NCI-H1436 (cell line): ENCODE measurements around the gene RRP1.
A peak's percentile ranks its signal among the peaks of the same experiment; 100 is the strongest.

ENCODE experiments used
- DNase-seq: peaks from one replicate; lab custom pipeline; 2025; lab: John Stamatoyannopoulos, UW

RRP1 gene, protein sequence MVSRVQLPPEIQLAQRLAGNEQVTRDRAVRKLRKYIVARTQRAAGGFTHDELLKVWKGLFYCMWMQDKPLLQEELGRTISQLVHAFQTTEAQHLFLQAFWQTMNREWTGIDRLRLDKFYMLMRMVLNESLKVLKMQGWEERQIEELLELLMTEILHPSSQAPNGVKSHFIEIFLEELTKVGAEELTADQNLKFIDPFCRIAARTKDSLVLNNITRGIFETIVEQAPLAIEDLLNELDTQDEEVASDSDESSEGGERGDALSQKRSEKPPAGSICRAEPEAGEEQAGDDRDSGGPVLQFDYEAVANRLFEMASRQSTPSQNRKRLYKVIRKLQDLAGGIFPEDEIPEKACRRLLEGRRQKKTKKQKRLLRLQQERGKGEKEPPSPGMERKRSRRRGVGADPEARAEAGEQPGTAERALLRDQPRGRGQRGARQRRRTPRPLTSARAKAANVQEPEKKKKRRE

DNA sequence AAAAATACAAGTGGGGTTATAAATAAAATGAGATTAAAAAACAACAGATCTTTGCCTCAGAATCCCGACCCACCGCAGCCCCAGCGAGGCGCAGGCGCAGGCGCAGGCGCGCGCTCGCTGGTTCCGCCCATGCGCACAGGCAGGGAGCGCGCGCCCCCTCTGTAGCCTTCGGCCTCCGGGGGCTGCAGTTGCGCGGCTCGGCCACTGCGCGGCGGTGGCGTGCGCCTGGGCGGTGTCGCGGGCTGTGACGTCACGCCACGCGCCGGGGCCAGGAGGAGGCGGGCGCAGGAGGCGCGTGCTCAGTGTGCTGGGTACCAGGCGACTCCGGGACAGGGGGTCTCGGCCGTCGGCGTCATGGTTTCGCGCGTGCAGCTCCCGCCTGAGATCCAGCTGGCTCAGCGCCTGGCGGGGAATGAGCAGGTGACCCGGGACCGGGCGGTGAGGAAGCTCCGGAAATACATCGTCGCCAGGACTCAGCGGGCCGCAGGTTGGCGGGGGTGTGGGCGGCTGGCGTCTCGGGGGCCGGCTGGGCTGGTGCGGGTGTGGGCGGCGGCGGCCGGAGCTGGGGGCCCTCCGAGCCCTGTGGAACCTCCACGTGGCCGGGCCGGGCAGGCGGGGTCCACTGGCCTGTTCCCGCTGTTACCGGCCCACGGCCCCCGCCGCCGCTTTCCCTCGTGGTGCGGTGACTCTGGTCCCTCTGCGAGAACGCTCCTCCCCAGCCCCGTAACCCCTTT, at the start of gene RRP1:
RRP1 (plus strand) TSS at position 302 of the 734 bp plus-strand sequence; CDS start at position 355, 53 bp downstream.
- peak; percentile 85 for DNase-seq

DNA sequence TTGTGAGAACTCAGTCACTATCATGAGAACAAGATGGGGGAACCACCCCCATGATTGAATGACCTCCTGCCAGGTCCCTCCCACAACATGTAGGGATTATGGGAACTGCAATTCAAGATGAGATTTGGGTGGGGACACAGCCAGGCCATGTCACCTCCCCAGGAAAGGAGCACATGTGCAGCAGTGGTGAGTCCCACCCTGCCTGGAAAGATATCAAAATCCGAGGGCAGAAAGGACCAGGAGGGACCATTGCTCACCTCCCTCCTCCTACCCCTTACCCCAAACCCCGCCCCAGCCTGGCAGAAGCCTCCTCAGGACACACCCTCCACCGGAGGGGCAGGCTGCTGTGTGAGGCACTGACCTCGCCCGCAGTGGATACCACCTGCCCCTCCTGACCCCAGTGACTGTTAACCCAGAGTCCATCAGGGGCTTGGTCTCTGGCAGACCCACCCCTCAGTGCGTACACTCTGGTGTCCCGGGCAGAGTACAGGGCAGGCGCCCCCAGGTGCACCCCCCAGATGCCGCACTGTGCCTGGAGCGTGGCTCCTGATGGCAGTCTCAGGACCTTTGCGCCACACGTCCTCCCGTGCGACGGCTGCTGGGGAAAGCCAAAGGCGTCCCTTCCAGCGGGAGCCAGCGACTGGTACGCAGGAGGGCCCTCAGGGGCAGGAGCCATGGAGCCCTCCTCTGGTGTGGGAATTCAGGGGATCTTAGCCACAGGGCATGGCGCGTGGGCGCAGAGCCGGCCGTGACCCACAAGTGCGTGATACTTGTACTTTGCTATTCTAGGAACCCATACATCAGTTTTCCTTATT, 49.5 kb upstream of the RRP1 start:
- no peak for DNase-seq

DNA sequence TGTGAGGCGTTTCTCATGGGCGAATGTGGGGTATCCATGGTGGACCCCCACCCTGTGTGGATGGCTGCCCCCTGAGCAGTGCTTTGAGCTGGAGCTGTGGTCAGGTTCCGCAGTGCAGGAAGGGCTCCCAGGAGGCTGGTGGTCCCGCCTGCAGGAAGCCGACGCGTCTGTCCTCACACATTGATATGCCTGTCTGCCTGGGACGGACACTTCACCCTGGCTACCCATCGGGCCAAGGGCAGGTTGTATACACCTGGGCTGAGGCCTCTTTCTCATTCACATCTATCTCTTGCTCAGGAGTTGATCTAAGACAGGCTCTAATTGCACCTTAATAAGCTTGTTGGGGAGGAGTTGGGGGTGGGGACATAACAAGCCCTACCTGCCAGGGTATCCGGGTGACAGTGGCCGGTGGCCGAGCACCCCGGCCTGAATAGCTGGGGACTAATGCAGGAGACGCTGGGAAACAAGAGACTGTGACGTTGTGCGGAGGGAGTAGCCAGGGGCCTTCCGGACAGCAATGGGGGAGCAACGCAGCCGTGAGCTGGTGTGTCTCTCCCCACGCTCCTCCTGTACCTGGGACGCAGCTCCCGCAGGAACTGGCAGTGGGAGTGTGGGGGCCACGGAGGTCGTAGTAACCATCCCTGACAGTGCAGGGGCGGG, 48.8 kb upstream of the RRP1 start:
- DNase-seq: peak; percentile 50

DNA sequence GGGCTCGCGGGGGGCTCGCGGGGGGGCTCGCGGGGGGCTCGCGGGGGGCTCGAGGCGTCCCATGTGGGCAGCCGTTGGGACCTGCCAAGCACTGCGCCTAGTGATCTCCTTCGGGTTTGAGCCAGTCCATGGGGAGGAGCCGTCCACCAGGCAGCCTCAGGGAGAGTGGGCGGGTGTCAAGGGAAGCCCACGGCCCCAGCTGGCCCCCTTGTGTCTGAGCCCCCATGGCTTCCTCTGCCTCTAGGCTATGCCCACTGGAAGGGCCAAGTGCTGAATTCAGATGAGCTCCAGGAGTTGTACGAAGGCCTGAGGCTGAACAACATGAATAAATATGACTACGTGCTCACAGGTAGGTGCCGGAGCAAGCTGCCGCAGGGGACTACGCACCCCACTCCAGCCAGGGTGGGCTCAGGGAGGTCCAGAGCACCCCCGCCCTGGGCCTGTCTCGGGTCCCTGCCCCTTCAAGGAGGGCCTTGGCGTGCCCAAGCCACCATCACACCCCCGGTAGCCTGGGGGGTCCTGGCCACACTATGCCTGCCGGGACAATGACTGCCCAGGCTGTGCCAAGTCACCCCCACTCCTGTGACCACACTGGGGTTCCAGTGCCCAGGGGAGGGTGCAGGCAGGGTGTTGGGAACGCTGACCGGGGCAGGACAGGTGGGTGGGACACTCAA, 47.8 kb upstream of the RRP1 start:
- DNase-seq: no peak

DNA sequence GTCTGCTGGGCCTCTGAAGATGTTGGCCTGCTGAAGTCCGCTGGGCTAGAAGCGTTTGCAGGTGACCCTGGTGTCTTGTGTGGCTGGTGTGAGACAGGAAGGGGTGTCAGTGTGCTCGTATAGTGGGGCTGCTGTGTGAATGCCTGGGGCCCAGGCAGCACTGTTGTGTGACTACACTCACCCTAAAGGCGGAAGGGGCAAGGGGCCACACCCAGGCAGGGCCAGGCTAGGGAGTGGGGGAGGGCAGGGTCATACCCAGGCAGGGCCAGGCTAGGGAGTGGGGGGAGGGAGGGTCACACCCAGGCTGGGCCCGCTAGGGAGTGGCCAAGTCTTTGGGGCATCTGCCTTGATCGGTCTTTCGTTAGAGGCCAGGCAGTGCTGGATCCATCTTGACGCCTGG, 45.4 kb upstream of the RRP1 start:
- no peak for DNase-seq

DNA sequence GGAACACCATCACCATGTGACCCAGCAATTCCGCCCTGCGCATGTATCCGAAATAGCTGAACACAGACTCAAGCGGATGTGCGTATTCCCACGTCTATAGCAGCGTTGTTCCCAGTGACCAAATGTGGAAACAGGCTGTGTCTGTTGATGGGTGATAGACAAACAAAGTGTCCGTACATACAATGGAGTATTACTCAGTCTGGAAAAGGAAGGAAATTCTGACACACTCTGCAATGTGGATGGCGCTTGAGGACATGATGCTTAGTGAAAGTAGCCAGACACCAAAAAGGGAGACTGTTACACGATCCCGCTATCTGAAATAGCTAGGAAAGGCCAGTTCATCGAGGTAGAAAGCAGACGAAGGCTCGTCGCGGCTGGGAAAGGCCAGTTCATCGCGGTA, 44.7 kb upstream of the RRP1 start:
- no peak for DNase-seq

DNA sequence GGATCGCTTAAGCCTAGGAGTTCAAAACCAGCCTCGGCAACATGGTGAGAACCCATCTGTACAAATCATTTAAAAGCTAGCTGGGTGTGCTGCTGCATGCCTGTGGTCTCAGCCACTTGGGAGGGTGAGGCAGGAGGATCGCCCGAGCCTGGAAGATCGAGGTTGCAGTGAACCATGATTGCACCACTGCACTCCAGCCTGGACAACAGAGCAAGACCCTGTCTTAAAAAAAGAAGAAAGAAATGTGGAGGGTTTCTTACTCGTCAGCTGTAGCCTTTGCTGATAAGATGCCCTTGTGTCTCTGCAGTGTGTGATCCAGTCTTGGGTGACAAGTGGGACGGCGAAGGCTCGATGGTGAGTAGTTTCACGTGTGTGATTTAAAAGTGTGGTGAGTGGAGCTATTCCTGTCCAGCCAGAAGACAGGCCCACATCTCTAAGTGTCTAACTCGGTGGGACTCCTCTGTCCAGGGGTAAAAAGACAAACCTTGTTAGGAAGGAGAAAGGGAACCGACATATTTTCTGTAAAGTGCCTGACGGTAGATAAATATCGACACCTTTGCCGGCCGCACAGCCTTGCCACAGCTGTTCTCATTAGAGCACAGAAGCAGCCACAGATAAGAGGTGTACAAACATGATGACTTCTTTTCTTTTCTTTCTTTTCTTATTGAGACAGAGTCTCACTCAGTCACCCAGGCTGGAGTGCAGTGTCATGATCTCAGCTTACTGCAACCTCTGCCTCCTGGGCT, 43.4 kb upstream of the RRP1 start:
- DNase-seq: no peak

DNA sequence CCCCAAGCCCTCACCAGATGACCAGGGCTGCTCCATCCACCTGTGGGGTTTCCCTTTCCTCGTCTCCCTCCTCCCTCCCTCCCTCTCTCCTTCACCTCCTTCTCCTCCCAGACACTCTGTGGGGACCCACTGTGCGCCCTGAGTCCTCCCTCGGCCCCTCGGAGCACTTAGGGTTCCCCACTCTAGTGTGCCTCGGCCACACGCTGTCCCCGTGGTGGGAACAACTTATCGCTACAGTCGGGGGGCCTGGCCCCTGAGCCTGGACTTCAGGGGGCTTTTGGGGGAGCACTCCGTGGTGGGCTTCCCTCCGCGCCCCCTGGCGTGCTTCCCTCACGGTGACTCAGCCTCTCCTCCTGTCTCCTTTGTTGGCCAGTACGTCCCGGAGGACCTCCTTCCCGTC, 40.8 kb upstream of the RRP1 start:
- no peak for DNase-seq

DNA sequence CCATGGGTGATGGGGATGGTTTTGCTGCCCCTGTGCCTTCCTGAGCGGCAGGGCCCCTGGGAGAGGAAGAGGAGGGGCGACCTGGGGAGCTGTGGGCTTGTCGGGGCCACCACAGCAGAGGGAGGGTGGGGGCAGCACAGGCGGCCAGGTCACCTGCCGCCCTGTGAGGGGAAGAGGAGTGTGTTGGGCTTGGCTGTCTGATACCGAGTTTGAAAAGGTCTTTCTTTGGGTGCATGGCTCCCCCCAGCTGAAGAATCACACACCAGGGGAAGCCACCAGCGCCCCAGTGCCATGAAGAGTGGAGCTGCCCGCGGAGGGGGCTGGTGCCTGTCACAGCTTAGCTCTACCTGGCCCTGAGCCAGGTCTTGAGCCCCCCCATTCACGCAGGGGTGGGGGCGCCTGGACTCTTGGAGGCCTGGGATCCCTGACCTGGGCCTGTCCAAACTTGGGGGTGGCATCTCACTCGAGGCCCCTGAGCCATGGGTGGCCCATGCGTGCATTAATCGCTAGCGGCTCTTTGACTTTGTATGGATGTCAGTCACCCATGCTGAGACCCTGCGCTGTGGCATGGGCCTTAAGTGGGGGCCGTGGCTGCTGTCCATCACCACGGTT, 39.6 kb upstream of the RRP1 start:
- no peak for DNase-seq

DNA sequence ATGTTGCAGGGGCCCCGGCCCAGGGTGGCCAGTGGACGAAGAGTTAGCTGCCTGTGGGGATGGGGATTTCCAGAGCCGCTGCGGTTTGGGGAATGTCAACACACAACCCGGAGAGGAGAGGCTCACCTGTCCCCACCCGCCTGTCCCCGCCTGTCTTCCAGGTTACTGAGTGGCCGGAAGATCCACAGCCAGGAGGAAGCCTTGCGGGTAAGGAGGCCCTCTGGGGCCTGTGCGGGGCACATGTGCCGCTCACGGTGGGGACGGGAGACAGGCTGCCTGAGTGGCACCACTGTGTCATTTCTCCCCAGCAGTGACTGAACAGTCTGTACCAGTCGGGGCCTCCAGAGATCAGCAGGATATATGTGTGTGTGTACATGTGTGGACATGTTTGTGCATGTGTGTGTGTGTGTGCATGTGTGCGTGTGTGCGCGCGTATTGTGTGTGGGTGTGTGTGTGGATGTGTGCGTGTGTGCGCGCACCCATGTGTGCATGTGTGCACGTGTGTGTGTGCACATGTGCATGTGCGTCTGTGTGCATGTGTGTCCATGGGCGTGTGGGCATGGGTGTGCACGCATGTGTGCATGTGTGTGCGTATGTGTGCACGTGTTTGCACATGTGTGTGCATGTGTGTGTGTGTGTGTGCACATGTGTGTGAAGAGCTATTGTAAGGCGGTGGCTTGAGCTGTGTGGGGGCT, 38.9 kb upstream of the RRP1 start:
- DNase-seq: no peak

DNA sequence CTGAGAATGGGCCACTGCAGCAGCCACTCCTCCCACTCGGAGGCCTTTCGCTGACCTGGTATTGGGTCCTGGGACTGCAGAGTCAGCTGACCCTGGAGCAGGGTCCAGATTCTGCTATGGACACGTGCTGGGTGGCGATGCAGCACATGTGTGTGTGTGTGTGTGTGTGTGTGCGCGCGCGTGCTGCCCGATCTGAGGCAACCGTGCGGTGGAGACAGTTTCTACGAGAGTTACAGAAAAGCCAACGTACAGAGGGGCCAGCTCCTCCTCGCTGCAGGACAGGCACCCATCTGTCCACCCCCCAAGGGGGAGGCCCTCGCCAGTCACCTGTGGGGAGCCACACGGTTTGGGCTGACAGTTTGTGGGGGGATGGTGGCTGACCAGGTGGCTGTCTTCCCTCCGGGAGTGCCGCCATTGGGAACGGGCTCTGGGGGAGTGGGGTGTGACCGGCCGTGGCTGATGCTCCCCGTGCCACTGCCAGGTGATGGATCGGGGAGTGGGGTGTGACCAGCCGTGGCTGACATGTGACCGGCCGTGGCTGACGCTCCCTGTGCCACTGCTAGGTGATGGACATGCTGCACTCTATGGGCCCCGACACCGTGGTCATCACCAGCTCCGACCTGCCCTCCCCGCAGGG, 37.3 kb upstream of the RRP1 start:
- no peak for DNase-seq

DNA sequence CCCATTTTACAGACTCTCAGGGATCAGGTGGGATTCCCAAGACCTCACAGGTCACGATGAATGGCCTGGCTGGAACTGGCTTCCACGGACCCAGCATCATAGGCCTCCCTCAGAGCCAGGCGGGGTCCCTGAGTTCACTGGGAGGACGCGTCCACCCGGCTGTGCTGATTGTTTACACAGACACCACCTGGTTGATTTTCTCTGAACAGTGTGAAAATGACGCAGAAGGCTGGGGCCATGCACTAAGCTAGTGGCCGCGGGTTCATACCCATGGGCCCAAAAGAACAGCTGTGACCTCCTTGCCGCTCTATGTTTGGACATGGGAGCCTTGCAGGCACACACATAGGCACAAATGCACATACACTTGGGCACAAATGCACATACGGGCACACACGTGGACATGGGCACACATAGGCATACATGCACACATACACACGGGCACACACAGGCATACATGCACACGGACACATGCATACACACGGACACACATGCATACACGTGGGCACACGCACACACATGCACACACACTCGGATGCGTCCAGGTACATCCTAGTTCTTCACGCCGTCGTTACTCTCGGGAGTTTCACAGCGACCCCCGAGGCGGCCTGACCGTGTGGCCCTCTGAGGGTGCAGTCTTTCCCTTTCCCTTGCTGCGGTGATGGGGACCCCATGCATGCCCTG, 36.5 kb upstream of the RRP1 start:
- no peak for DNase-seq

DNA sequence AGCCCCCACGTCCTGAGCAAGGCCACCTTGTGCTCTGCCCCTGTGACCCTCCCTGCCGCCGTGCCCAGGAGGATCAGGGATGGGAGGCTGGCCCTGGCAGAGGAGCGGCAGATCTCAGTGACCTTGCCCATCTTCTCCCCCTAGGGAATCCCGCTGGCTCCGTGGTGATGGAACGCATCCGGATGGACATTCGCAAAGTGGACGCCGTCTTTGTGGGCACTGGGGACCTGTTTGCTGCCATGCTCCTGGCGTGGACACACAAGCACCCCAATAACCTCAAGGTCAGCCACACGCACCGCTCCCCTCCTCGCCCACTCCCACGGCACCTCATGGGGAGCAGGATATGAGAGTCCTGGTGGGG, 36.0 kb upstream of the RRP1 start:
- no peak for DNase-seq

DNA sequence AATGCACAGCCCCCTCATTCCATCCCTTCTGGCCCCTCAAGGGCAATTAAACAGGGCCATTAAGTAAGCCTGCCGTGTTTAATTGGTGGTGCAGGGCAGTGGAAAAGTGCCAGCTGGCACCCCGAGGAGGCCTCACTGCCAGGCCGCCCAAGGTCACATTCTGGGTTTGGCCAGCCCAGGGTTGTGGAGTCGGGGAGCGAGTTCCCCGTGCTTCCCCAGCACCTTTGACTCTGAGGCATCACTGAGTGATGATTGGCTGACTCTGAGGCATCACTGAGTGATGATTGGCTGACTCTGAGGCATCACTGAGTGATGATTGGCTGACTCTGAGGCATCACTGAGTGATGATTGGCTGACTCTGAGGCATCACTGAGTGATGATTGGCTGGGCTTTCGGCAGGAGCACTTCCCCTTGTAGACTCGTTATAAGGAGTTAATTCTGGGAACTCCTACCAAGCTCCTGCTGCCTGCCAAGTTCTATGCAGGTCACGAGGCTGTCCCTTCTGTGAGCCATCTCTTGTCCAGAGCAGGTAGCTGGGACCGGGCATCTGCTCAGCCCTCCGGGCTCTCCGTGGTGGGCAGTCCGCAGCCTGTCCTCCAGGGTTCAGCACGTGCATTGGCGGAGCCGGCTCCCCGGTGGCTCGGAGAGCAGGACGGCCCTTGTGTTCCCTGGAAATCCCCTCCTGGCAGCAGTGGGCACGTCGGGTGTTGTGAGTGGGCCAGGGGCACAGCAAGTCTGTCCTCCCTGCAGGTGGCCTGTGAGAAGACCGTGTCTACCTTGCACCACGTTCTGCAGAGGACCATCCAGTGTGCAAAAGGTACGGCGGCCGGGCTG, 34.2 kb upstream of the RRP1 start:
- DNase-seq: no peak

DNA sequence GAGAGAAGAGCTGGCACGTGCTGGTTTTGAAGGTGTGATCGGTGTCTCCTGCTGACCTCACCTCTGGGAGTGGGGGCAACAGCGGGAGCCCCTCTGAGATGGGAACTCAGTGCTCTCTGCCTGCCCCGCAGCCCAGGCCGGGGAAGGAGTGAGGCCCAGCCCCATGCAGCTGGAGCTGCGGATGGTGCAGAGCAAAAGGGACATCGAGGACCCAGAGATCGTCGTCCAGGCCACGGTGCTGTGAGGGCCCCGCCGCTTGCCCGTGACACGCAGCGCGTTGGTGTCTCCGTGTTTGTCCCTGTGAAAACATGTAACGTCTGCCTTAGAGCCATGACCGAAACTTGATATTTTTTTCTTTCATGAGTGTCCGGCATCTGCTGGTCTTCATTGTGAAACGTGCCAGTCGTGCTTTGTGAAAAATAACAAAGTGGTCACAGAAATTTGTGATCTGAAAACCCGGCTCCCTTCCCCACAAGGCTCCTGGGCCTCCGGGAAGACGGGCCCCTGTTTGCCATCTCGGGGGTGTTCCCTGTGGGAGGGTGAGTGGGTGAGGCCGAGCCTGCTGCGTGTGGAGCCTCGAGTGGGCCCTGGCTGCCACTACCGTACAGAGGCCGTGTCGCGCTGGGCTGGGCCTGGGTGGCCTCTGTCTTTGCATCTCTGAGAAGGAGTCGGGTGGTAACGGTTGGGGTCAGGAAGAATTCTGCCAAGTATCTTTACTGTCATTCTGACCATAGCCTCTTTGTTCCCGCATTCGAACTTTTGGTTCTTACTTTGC, 33.4 kb upstream of the RRP1 start:
- no peak for DNase-seq

DNA sequence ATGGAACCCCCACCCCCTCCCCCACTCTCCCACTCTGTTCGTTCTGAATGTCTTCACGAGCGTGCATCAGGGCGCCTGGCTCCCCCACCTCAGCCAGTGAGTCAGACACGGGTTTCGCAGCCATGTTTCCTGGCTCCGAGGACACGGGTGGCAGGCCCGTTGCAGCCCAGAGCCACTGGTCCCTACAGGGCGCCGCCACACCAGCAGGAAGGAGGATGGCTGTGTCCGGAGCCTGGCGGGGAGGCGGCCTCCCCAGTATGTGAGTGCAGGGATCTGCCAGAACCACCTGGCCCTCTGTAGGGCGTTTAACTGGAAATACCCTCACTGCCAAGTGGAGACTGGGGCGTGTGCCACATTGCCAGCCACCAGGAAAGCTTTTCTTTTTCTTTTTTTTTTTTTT, 31.8 kb upstream of the RRP1 start:
- no peak for DNase-seq

DNA sequence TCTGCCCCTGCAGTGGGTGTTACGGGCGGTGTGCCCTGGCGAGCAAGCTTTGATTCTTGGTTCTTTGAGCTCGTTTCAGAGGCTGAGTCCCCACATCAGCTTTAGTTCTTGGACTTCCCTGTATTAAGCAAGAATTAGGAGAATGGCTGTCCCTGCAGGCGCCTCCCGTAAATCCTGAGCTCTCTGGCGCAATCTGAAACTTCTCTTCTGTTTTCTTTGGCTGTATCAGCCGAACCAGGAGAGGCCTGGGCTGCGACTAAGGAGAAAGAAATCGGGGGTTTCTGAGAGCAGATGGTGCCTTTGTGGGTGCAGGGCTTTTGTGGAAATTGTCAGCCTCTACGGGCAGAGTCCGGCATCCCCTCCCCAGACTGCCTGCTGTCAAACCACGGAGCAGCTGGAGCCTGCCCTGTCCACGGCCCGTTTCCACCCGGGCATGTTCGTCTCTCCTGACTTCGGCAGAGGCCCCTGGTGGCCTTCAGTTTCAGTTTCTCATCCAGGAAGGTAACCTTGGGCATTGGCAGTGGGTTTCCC, 31.2 kb upstream of the RRP1 start:
- DNase-seq: no peak
